Right cardiac atrium (tissue), 5 donors: ENCODE measurements around the gene RETREG1. TPM values are rescaled to one million over a fixed set of nuclear protein-coding genes. Genes with fewer than 3 reads are reported as not detected.
"Not testable (repeated sequence)": the region's sequence is repeated elsewhere in the genome, so short reads cannot be mapped to it uniquely, and the experiment has no call there.

ENCODE experiments used
- ATAC-seq, 2 donors: fragments of 200-7000 bp; cut with Tn5 transposase; one replicate each; pipeline versions ENCODE4 v1.8.0 to v1.9.1; 2020; ENCODE audit warnings: moderate library complexity in 2 of 2, mild to moderate bottlenecking in 1 of 2
- DNase-seq, 3 donors: peaks; one replicate each; pipeline ENCODE4 v3.0.0-alpha.2; 2020
- H3K27ac ChIP-seq: one replicate; pipeline ENCODE4 v1.5.1; 2013; ENCODE audit warnings: mild to moderate bottlenecking, low read length, control low read depth, moderate library complexity
- H3K27me3 ChIP-seq: one replicate; pipeline ENCODE4 v1.6.1; 2013; ENCODE audit not compliant: control insufficient read depth, insufficient read depth
- H3K4me1 ChIP-seq: one replicate; pipeline ENCODE4 v1.6.1; 2013; ENCODE audit warnings: low read length; ENCODE audit not compliant: control insufficient read depth, insufficient read depth
- H3K4me3 ChIP-seq: one replicate; pipeline ENCODE4 v1.5.1; 2013; ENCODE audit warnings: low read length, control low read depth
- H3K9me3 ChIP-seq: one replicate; pipeline ENCODE4 v1.6.1; 2013; ENCODE audit warnings: low read length; ENCODE audit not compliant: control insufficient read depth
- WGBS: extraction: QIAGEN DNeasy Blood & Tissue Kit; methylation state at CpG from one replicate; pipeline ENCODE4 v1.1.7; 2013; 5-methylcytosine and 5-hydroxymethylcytosine counted together
- intact Hi-C, 4 donors: fragments of 100-400 bp; cut with DNase I; formaldehyde crosslinking; loops; one replicate each; pipeline versions ENCODE4 v1.11.0 to v1.14.0; 2022 to 2023
- polyA plus RNA-seq: library from polyadenylated mRNA; stranded (reverse); fragments of 200-250 nt; gene quantifications from one replicate; pipeline ENCODE4 v1.2.3, GENCODE V29; 2013
- total RNA-seq, 4 donors: library from RNA; stranded (reverse); fragmentation: NEBNext Ultra II Directional; extraction: Animal tissue kit (Norgen Biotek cat#: 25700); gene quantifications; one replicate each; pipeline ENCODE4 v1.2.1, GENCODE V29; 2021
- donor health status: healthy with polysubstance abuse.
- donor health status: DM: no; HTN: yes; CAD: no.
- donor health status: DM: no; HTN: no; CAD: no.
- donor health status: DM: no; HTN: yes; CAD: no; lungs with severe emphysema.
- donor health status: DM: yes; HTN: yes; CAD: no.

The RETREG1 gene
- total and polyA plus RNA-seq, 5 donors = 114 to 209 (median 148) TPM

DNA sequence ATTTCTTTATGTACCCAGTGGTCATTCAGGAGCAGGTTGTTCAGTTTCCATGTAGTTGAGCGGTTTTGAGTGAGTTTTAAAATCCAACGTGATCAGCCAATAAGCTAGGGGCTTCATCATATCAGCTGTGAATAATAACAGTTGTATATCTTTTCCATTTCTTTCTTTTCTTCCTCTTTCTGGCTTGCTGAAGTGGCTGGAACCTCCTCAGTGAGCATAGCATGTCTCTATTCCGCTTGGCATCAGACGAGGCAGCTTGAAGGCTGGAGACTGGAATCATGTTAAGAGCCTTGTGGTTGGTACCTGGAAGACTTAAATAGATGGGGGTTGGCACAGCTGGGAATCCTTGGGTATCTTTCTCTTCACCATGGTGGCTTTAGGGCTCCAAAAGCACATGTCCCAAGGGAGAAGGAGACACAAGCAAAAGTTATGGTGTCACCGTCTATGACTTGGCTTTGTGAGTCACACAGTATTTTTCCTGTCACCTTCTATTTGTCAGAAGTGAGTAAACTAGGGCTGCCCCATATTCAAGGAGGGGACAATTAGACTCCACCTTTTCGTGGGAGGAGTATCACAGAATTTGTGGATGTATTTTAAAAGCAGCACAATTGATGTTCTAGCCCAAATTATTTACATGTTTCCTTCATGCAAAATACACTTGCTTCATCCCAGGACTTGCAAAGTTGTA, 38.0 kb upstream of the RETREG1 start:
- intact Hi-C loops = no loop called here
- peaks cover 4% of the 10 kb centered on the region for H3K9me3 ChIP-seq
- no peak overlapping the region for H3K4me3 ChIP-seq
- H3K4me1 ChIP-seq = no peaks in the 10 kb centered on the region
- DNase-seq = no peak
- no peak overlapping the region for H3K27ac ChIP-seq
- no peaks in the 10 kb centered on the region for H3K27me3 ChIP-seq
- ATAC-seq = no peak
- WGBS = 42% methylated on average over 6 of the region's 6 CpGs

DNA sequence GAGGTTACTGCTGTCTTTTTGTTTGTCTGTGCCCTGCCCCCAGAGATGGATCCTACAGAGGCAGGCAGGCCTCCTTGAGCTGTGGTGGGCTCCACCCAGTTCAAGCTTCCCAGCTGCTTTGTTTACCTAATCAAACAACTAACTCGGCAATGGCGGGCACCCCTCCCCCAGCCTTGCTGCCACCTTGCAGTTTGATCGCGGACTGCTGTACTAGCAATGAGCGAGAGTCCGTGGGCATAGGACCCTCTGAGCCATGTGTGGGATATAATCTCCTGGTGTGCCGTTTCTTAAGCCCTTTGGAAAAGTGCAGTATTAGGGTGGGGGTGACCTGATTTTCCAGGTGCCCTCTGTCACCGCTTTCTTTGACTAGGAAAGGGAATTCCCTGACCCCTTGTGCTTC, 31.9 kb upstream of the RETREG1 start:
- not testable (repeated sequence) for H3K4me3 ChIP-seq
- WGBS = 83% methylated on average over 8 of the region's 8 CpGs

DNA sequence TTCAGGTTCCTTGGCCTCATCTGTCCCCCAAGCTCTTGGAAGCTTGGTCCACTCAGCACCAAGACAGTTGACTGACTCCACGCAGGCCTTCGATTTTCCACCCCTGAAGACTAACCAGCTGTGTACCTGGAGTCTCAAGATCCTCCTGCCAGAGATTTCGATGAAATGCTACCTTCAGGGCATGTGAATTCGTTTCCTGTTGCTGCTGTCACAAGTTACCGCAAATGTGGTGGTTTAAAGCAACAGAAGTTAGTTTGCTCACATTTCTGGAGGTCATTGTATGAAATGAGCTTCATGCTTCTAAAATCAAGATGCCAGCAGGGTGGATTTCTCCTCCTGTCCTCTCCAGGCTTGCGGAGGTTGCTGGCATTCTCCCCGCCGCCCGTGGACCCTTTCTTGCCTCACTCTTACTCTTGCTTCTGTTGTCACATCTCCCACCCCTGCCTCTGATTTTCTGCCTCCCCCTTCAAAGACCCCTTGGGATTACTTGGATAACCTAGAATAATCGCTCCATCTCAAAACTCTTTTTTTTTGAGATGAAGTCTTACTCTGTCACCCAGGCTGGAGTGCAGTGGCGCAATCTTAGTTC, 27.6 kb upstream of the RETREG1 start:
- no peaks in the 10 kb centered on the region for H3K27me3 ChIP-seq
- no peak overlapping the region for H3K4me3 ChIP-seq
- no peaks in the 10 kb centered on the region for H3K4me1 ChIP-seq
- no peak overlapping the region for H3K27ac ChIP-seq
- no peaks in the 10 kb centered on the region for H3K9me3 ChIP-seq
- 93% methylated on average over 11 of the region's 11 CpGs for WGBS
- DNase-seq (no peak), ATAC-seq (no peak)
- intact Hi-C loops = no loop called here

More for the DNA sequence above, 31.9 kb upstream of the RETREG1 start:
- H3K4me1 ChIP-seq, ATAC-seq, DNase-seq, H3K9me3 ChIP-seq, H3K27ac ChIP-seq, H3K27me3 ChIP-seq, intact Hi-C loops: not testable (repeated sequence)

DNA sequence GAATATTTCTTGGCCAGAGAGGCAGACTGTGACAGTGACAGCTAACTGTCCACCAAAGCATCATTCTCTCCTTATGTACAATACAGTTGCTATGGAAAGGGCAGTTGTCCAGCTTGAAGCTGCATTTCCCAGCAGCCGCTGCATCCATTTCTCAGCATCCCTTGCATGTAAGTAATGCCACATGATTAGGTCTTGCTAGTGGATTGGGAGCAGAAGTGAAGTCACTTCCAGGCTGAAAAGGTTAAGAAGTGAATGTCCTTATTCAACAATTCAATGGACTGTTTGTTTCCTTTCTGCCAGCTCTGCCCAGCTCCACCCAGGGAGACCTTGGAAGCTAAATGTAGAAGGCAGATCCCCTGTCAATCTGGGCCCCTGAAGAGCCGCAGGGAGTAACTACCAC, 26.1 kb upstream of the RETREG1 start:
- WGBS = 73% methylated on average over 2 of the region's 2 CpGs
- H3K9me3 ChIP-seq = no peaks in the 10 kb centered on the region
- no peak overlapping the region for H3K27ac ChIP-seq
- intact Hi-C loops = no loop called here
- H3K4me1 ChIP-seq = no peaks in the 10 kb centered on the region
- no peaks in the 10 kb centered on the region for H3K27me3 ChIP-seq
- DNase-seq (no peak), ATAC-seq (no peak)
- no peak overlapping the region for H3K4me3 ChIP-seq

DNA sequence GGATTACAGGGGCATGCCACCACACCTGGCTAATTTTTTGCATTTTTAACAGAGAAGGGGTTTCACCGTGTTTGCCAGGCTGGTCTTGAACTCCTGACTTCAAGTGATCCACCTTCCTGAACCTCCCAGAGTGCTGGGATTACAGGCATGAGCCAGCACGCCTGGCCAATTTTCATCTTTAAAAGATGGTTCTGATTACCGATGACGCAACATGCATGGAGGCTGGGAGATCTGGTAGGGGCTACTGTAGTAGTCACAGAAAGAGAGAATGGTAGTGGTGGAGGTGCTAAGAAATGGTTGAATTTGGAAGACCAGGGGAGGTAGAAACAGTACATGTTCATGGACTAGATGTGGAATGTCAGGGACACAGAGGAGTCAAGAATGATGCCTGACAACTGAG, 22.4 kb upstream of the RETREG1 start:
- ATAC-seq (no peak), DNase-seq (no peak)
- Histone ChIP-seq H3K4me3 (no peak overlapping the region), H3K4me1 (no peaks in the 10 kb centered on the region), H3K9me3 (no peaks in the 10 kb centered on the region), H3K27me3 (no peaks in the 10 kb centered on the region), H3K27ac (no peak overlapping the region)
- WGBS = 94% methylated on average over 4 of the region's 4 CpGs
- intact Hi-C loops = no loop called here

DNA sequence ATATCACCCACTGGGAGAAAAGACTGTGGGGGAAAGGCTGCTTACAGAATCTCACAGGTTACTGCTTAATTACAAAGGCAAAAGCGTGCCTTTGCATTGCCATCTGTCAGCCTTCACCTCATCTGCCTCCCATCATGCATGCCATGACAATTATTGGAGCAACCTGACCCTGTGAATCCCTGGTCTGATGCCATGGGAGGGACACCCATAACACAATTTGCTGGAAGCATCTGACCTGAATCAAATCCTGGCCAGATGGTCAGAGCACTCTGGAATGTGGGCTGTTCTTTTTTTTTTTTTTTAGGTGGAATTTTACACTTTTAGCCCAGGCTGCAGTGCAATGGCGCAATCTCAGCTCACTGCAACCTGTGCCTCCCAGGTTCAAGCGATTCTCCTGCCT, 11.6 kb upstream of the RETREG1 start:
- no peaks in the 10 kb centered on the region for H3K4me1 ChIP-seq
- H3K9me3 ChIP-seq = no peaks in the 10 kb centered on the region
- 78% methylated on average over 3 of the region's 3 CpGs for WGBS
- peak overlapping the region; percentile 89 for H3K27ac ChIP-seq
- ATAC-seq (peak in 1 of 2 donors; percentile 23), DNase-seq (no peak)
- no peaks in the 10 kb centered on the region for H3K27me3 ChIP-seq
- H3K4me3 ChIP-seq = no peak overlapping the region
- intact Hi-C loops = loop anchor here in 1 of 4 donors (10.0 kb wide), 1 partner anchor 124 kb away; no protein-coding TSS in a partner anchor

DNA sequence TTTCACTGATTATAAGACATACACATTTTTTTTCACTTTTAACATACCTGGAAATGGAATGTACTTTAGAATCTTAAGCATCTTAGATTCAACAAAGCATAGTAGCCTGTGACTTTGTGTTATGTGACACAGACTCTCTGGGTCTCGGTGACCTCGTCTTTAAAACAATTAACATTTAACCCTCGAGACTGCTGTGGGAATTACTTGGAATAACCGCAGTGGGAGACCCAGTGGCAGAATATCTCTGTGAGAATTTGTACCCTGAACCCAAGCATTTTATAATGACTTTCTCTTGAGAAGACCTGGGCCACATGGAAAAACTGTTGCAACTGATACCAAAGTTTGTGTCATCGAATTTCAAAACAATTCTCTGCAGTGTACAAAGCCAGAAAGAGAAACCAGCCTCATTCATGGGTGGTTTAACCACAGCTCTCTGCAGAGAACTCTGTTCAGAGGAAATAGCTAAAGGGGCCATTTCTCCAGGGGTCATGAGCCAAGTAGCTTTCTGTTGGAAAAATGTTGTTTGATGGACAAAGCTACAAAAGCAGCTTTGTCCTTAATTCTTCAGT, 10.0 kb upstream of the RETREG1 start:
- 59% methylated on average over 5 of the region's 5 CpGs for WGBS
- ATAC-seq = peak in 1 of 2 donors; percentile 6
- peak overlapping the region; percentile 89 for H3K27ac ChIP-seq
- intact Hi-C loops = loop anchor here in 1 of 4 donors (10.0 kb wide), 1 partner anchor 122 kb away; no protein-coding TSS in a partner anchor
- no peak for DNase-seq
- no peaks in the 10 kb centered on the region for H3K4me1 ChIP-seq
- no peaks in the 10 kb centered on the region for H3K27me3 ChIP-seq
- H3K4me3 ChIP-seq = peak overlapping the region; percentile 47
- no peaks in the 10 kb centered on the region for H3K9me3 ChIP-seq

DNA sequence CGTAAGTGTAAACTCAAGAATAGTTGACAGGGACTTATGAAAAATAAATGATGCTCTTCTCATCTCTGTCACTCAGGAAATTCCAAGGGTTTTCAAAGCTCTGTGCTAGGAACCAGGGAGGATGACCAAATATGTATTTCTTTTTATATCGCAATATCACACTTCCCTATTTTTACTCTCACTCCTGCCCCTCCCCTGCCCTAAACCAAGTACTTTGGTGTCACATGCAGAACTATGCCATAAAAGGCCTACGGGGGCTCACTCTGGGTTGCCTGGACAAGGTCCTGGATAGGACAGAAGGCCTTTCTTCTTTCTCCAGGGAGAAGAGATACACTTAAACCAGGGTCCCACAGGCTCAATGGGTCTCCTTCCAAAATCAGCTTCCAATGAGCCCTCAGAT, 8.3 kb upstream of the RETREG1 start:
- 28% methylated on average over 3 of the region's 3 CpGs for WGBS
- Histone ChIP-seq H3K4me1 (no peaks in the 10 kb centered on the region), H3K4me3 (peak overlapping the region; percentile 47), H3K27me3 (no peaks in the 10 kb centered on the region), H3K9me3 (no peaks in the 10 kb centered on the region), H3K27ac (peak overlapping the region; percentile 96)
- intact Hi-C loops = loop anchor here in 1 of 4 donors (10.0 kb wide), 1 partner anchor 120 kb away; no protein-coding TSS in a partner anchor
- DNase-seq (no peak), ATAC-seq (peak; percentile 78)

DNA sequence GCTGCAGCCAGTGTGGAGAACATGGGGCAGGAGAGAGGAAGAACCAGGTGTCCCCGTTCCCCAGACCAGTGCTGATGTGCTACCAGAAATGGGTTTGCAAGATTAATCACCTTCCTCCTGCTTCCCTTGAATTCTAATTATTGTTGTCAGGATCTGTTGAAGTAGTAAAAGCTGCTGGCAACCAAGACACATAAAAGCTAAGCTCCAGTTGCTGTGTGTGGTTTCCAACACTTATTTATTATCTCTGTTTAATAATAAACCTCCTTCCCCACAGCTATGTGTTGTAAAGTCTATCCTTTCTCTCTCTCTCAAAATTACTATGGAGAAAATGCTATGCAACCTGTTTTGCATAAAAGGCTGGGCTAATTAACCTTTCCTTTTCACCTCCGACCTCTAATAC, 2.3 kb upstream of the RETREG1 start:
- 80% methylated on average over 2 of the region's 2 CpGs for WGBS
- H3K4me1 ChIP-seq = peaks cover 5% of the 10 kb centered on the region
- H3K4me3 ChIP-seq = no peak overlapping the region
- intact Hi-C loops = no loop called here
- H3K27ac ChIP-seq = no peak overlapping the region
- no peak for DNase-seq
- no peak for ATAC-seq
- H3K9me3 ChIP-seq = no peaks in the 10 kb centered on the region
- no peaks in the 10 kb centered on the region for H3K27me3 ChIP-seq

DNA sequence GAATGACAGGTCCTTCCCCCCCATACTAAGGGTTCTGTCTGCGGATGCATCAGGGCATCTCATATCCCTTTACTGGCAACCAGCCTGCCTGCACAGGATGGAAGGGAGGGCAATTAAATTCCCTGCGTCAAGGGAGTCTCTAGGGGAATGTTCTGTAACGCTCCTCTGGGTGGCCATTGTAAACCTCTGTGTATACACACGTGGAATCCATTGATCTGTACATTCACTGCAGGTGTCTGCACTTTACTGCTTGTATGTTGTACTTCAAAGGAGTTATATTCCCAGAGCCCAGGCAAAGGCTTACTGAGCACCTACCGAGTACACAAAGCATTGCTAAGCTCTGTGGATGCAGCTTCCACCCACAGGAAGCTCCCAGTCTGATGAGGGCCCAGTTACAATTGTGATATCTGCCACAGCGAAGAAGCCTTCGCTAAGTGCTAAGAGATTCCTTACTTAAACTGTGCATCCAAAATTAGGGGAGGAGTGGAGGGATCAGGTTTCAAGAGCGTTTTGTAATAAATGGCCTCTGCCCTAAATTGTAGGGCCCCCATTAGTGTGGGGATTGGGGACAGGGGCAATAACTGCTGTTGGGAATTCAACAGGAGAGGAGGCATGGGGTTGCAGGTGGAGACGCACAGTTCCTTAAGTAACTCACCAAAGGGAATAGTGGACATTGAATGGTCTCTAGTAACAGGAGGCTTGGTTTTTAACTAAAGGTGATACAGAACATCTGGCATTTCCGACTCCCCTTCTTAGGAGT, 1.5 kb upstream of the RETREG1 start:
- H3K9me3 ChIP-seq = no peaks in the 10 kb centered on the region
- peaks cover 5% of the 10 kb centered on the region for H3K4me1 ChIP-seq
- DNase-seq (no peak), ATAC-seq (peak in 1 of 2 donors; percentile 19)
- H3K27ac ChIP-seq = peak overlapping the region; percentile 72
- H3K27me3 ChIP-seq = no peaks in the 10 kb centered on the region
- WGBS = 70% methylated on average over 10 of the region's 10 CpGs
- intact Hi-C loops = no loop called here
- no peak overlapping the region for H3K4me3 ChIP-seq
